ENCODE measurements around the gene RNF166. TPM values are rescaled to one million over a fixed set of nuclear protein-coding genes. Genes with fewer than 3 reads are reported as not detected.
A peak's percentile ranks its signal among the peaks of the same experiment; 100 is the strongest.

RNF166 gene
- total and polyA plus RNA-seq, 4 experiments from 2014 or later = 90.5 to 137 (median 111) TPM

DNA sequence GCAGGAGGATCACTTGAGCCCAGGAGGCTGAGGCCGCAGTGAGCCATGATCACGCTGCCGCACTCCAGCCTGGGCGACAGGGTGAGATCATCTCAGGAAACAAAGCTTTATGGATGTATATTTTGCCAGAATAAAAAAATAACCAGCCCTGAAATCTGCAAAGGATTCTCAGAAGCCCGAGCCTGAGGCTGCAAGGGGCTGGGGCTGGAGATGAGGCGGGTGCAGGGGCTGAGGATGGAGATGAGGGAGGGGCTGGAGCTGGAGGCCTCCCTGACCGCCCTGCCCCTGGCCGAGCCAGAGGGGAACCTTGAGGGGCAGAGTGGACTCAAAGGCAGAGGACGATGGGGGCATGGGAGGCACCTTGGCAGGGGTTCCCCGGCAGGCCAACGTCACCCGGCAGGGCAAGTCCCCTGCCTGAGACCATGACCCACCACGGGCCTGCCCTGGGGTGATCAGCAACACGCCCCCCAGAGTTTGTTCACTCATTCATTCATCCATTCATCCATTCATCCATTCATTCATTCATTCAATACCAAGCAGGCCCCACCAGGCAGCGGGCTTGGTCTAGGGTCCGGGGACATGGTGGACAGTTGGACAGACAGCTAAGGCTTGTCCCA, 46.3 kb upstream of the RNF166 start:
- no peaks in the 10 kb centered on the region for H3K9me3 Mint-ChIP-seq
- no peaks in the 10 kb centered on the region for H3K9me3 ChIP-seq (ENCODE audit: control insufficient read depth in 1 of 2, low read length in 2 of 2)
- peaks cover 0 to 9% of the 10 kb centered on the region in 2 donors for H3K36me3 Mint-ChIP-seq
- POLR2A ChIA-PET (ENCODE audit: partially characterized antibody) = interaction anchor here (1.2 to 4.0 kb wide), 3 partner anchors 29 to 50 kb away, joined by 3 to 22 read pairs (median 8); no protein-coding TSS in a partner anchor
- peaks cover 2 to 21% (median 7%) of the 10 kb centered on the region in 4 donors for H3K4me1 Mint-ChIP-seq
- DNase-seq = no peak
- no peaks in the 10 kb centered on the region for H3K27me3 Mint-ChIP-seq
- H3K27ac ChIP-seq (ENCODE audit: low read depth, low read length) = no peak overlapping the region
- no peak overlapping the region for H3K4me3 ChIP-seq (ENCODE audit: low read length in 2 of 2)
- peaks cover 6% of the 10 kb centered on the region for H3K36me3 ChIP-seq (ENCODE audit: insufficient read depth, low read length)
- peaks cover 8% of the 10 kb centered on the region for H3K4me1 ChIP-seq (ENCODE audit: insufficient read depth, low read length)
- CTCF ChIA-PET (ENCODE audit: partially characterized antibody) = interaction anchor here (1.2 kb wide), 2 partner anchors 9 to 105 kb away, joined by 3 read pairs; no protein-coding TSS in a partner anchor
- no peak overlapping the region for H3K4me3 Mint-ChIP-seq
- intact Hi-C loops (cut with micrococcal nuclease) = no loop called here
- H3K27me3 ChIP-seq (ENCODE audit: insufficient read depth, low read length) = no peaks in the 10 kb centered on the region
- no peak overlapping the region for H3K27ac Mint-ChIP-seq

DNA sequence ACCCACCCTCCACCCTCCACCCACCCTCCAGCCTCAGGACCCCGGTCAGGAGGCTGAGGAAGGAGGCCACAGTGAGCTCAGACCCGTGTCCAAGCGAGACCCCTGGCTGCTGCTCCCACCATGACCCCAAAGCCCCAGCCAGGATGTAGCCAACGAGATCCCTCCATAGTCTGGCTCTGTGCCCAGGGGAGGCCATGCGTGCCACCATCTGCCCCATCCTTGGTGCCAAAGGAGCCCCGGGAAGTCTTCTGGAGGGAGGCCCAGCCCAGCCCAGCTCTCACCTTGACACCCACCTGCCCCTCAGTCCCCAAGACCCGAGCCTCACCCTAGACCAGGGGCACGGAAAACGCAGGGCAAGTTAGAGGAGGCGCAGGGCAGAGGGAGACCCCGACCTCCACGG, 44.6 kb upstream of the RNF166 start:
- no peaks in the 10 kb centered on the region for H3K9me3 ChIP-seq (ENCODE audit: control insufficient read depth in 1 of 2, low read length in 2 of 2)
- no peak for DNase-seq
- no peaks in the 10 kb centered on the region for H3K27me3 ChIP-seq (ENCODE audit: insufficient read depth, low read length)
- Mint-ChIP-seq H3K4me1 (peaks cover 5 to 27% (median 14%) of the 10 kb centered on the region in 4 donors), H3K4me3 (no peak overlapping the region), H3K9me3 (no peaks in the 10 kb centered on the region), H3K27ac (no peak overlapping the region), H3K36me3 (peaks cover 0 to 11% of the 10 kb centered on the region in 2 donors), H3K27me3 (no peaks in the 10 kb centered on the region)
- H3K4me3 ChIP-seq (ENCODE audit: low read length in 2 of 2) = no peak overlapping the region
- intact Hi-C loops (cut with micrococcal nuclease) = no loop called here
- H3K27ac ChIP-seq (ENCODE audit: low read depth, low read length) = no peak overlapping the region
- peaks cover 6% of the 10 kb centered on the region for H3K36me3 ChIP-seq (ENCODE audit: insufficient read depth, low read length)
- ChIA-PET POLR2A (ENCODE audit: partially characterized antibody) (interaction anchor here (1.8 kb wide), 1 partner anchor 31 kb away, joined by 8 read pairs; no protein-coding TSS in a partner anchor), CTCF (ENCODE audit: partially characterized antibody) (interaction anchor here (0.6 to 1.3 kb wide), 2 partner anchors 14 to 87 kb away, joined by 3 read pairs; no protein-coding TSS in a partner anchor)
- peaks cover 13% of the 10 kb centered on the region for H3K4me1 ChIP-seq (ENCODE audit: insufficient read depth, low read length)

DNA sequence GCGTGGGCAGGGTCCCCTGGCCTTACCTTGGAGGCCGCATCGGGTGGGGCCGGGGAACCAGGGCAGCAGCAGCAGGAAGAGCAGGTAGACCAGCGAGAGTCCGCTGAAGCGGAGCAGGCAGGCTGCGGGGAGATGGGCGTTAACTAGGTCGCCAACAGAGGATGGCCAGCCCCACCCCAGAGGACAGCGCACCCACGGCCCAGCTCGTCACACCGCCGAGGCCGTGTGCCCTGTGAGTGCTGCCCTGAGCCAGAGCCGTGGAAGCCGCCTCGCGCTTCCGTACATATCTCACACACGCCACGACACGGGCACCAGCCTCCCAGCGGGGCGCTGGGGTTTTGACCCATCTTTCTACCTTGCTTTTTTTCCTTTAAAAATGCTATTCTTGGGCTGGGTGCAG, 43.1 kb upstream of the RNF166 start:
- peaks cover 0 to 10% of the 10 kb centered on the region in 2 donors for H3K36me3 Mint-ChIP-seq
- ChIA-PET CTCF (ENCODE audit: partially characterized antibody) (interaction anchor here (1.7 kb wide), 1 partner anchor 12 kb away, joined by 6 read pairs; no protein-coding TSS in a partner anchor), POLR2A (ENCODE audit: partially characterized antibody) (interaction anchor here (1.9 to 7.6 kb wide), 2 partner anchors 11 to 33 kb away, joined by 5 to 138 read pairs; partner anchors contain the start of gene PIEZO1)
- no peaks in the 10 kb centered on the region for H3K9me3 ChIP-seq (ENCODE audit: control insufficient read depth in 1 of 2, low read length in 2 of 2)
- H3K27me3 Mint-ChIP-seq = no peaks in the 10 kb centered on the region
- H3K27ac ChIP-seq (ENCODE audit: low read depth, low read length) = no peak overlapping the region
- no peaks in the 10 kb centered on the region for H3K9me3 Mint-ChIP-seq
- H3K4me3 ChIP-seq (ENCODE audit: low read length in 2 of 2) = no peak overlapping the region
- H3K4me3 Mint-ChIP-seq = no peak overlapping the region
- H3K27ac Mint-ChIP-seq = no peak overlapping the region
- H3K4me1 ChIP-seq (ENCODE audit: insufficient read depth, low read length) = peaks cover 22% of the 10 kb centered on the region
- peak in 1 of 5 donors; percentile 19 for DNase-seq
- peaks cover 6 to 33% (median 16%) of the 10 kb centered on the region in 4 donors for H3K4me1 Mint-ChIP-seq
- H3K27me3 ChIP-seq (ENCODE audit: insufficient read depth, low read length) = no peaks in the 10 kb centered on the region
- peaks cover 6% of the 10 kb centered on the region for H3K36me3 ChIP-seq (ENCODE audit: insufficient read depth, low read length)
- intact Hi-C loops (cut with micrococcal nuclease) = no loop called here

DNA sequence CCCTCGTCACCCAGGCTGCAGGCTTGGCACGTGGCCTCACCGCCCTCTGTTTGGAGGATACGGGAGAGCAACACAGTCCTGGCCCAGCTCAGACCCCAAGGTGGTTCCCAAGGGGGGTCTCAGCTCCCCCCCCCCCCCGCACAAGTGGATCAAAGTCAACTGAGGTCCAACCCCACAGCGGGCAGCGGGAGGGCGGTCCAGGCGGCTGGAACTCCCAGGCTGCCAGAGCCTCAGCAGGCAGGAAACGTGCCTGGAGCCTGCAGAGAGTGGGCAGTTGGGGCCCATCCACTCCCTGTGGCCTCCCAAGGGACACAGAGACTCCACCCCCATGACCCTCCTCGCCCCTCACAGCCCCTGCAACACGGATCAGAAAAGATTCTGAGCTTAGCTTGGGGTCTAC, 42.2 kb upstream of the RNF166 start:
- no peak for DNase-seq
- H3K9me3 Mint-ChIP-seq = no peaks in the 10 kb centered on the region
- Histone ChIP-seq H3K36me3 (ENCODE audit: insufficient read depth, low read length) (peaks cover 6% of the 10 kb centered on the region), H3K4me3 (ENCODE audit: low read length in 2 of 2) (no peak overlapping the region), H3K27me3 (ENCODE audit: insufficient read depth, low read length) (no peaks in the 10 kb centered on the region), H3K9me3 (ENCODE audit: control insufficient read depth in 1 of 2, low read length in 2 of 2) (no peaks in the 10 kb centered on the region), H3K4me1 (ENCODE audit: insufficient read depth, low read length) (peaks cover 32% of the 10 kb centered on the region), H3K27ac (ENCODE audit: low read depth, low read length) (no peak overlapping the region)
- ChIA-PET POLR2A (ENCODE audit: partially characterized antibody) (interaction anchor here (0.7 to 7.6 kb wide), 4 partner anchors 9 to 34 kb away, joined by 3 to 138 read pairs (median 4); partner anchors contain the start of gene PIEZO1), CTCF (ENCODE audit: partially characterized antibody) (interaction anchor here (1.7 to 7.1 kb wide), 4 partner anchors 11 to 110 kb away, joined by 6 to 137 read pairs (median 24); partner anchors contain the start of gene PIEZO1)
- H3K27me3 Mint-ChIP-seq = no peaks in the 10 kb centered on the region
- intact Hi-C loops (cut with micrococcal nuclease) = no loop called here
- peak overlapping the region in 1 of 7 donors; percentile 74 for H3K27ac Mint-ChIP-seq
- peak overlapping the region in 1 of 8 donors; percentile 45 for H3K4me3 Mint-ChIP-seq
- peaks cover 0 to 7% of the 10 kb centered on the region in 2 donors for H3K36me3 Mint-ChIP-seq
- H3K4me1 Mint-ChIP-seq = peaks cover 9 to 39% (median 21%) of the 10 kb centered on the region in 4 donors

DNA sequence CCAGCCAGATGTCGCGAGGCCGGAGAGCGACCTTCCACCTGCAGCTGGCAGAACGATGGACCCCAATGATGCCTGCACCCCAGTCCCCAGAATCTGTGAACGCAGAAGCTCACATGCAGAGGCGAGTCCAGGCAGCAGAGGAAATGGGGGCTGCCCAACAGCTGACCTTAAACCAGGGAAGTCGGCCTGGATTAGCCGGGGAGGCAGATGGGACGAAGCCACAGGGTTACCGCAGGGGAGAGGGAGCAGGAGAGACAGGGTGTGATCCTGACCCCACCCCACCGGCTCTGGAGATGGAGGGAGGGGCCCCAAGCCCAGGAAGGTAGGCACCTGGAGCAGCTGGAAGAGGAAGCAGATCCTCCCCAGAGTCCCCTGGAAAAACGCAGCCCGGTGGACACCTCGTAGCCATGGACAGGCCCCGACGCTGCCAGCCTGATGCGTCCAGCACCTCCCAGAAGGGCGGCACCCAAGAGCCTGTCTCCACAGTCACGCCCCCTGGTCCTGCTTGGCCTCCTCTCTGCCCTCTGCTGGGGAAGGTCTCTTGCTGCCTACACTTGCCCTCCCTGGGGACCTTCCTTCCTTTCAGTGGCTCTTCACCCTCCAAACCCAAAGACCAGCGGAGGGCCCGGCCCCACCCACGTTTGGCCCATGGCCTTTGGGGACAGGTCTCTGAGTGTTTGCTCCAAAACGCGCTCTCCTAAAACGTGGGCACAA, 41.5 kb upstream of the RNF166 start:
- H3K4me1 Mint-ChIP-seq = peaks cover 9 to 41% (median 22%) of the 10 kb centered on the region in 4 donors
- H3K9me3 ChIP-seq (ENCODE audit: control insufficient read depth in 1 of 2, low read length in 2 of 2) = no peaks in the 10 kb centered on the region
- intact Hi-C loops (cut with micrococcal nuclease) = no loop called here
- H3K27me3 Mint-ChIP-seq = no peaks in the 10 kb centered on the region
- POLR2A ChIA-PET (ENCODE audit: partially characterized antibody) = interaction anchor here (0.7 to 7.6 kb wide), 4 partner anchors 10 to 34 kb away, joined by 3 to 138 read pairs (median 11); partner anchors contain the start of gene PIEZO1
- no peak overlapping the region for H3K4me3 ChIP-seq (ENCODE audit: low read length in 2 of 2)
- H3K36me3 Mint-ChIP-seq = peaks cover 0 to 7% of the 10 kb centered on the region in 2 donors
- peaks cover 6% of the 10 kb centered on the region for H3K36me3 ChIP-seq (ENCODE audit: insufficient read depth, low read length)
- CTCF ChIA-PET (ENCODE audit: partially characterized antibody) = interaction anchor here (1.0 to 7.1 kb wide), 4 partner anchors 12 to 468 kb away, joined by 3 to 137 read pairs (median 24); partner anchors contain the start of gene PIEZO1
- H3K27ac ChIP-seq (ENCODE audit: low read depth, low read length) = no peak overlapping the region
- H3K4me3 Mint-ChIP-seq = peak overlapping the region in 1 of 8 donors; percentile 45
- DNase-seq = peak in 3 of 5 donors; percentile 26 to 48 (median 29)
- H3K27ac Mint-ChIP-seq = peak overlapping the region in 5 of 7 donors; percentile 18 to 74 (median 35)
- peaks cover 39% of the 10 kb centered on the region for H3K4me1 ChIP-seq (ENCODE audit: insufficient read depth, low read length)
- no peaks in the 10 kb centered on the region for H3K27me3 ChIP-seq (ENCODE audit: insufficient read depth, low read length)
- H3K9me3 Mint-ChIP-seq = no peaks in the 10 kb centered on the region

DNA sequence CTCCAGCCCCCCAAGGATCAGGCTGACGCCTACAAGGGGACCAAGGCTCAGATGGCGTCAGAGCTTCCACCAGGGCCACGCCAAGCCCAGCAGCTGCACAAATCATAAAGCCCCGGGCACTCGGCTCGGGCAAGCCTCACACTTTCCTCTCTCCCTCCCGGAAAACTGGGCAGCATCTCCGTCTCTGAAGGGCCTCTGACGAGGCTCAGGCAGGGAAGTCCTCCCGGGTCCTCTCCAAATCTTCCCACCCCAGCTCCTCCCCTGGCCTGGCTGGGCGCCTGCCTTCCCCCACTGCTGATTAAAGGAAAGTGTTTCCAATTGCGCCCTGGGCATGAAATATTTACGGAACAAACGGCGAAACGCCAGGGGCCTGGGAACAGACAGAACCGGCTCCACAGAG, 40.3 kb upstream of the RNF166 start:
- Mint-ChIP-seq H3K27ac (peak overlapping the region; percentile 4 to 90 (median 83)), H3K27me3 (no peaks in the 10 kb centered on the region), H3K36me3 (peaks cover 0 to 4% of the 10 kb centered on the region in 2 donors), H3K4me3 (peak overlapping the region in 3 of 8 donors; percentile 29 to 81 (median 35)), H3K4me1 (peaks cover 9 to 41% (median 22%) of the 10 kb centered on the region in 4 donors), H3K9me3 (no peaks in the 10 kb centered on the region)
- Histone ChIP-seq H3K4me3 (ENCODE audit: low read length in 2 of 2) (no peak overlapping the region), H3K36me3 (ENCODE audit: insufficient read depth, low read length) (peaks cover 8% of the 10 kb centered on the region), H3K9me3 (ENCODE audit: control insufficient read depth in 1 of 2, low read length in 2 of 2) (no peaks in the 10 kb centered on the region), H3K4me1 (ENCODE audit: insufficient read depth, low read length) (peaks cover 41% of the 10 kb centered on the region), H3K27ac (ENCODE audit: low read depth, low read length) (peak overlapping the region; percentile 58), H3K27me3 (ENCODE audit: insufficient read depth, low read length) (no peaks in the 10 kb centered on the region)
- POLR2A ChIA-PET (ENCODE audit: partially characterized antibody) = interaction anchor here (1.2 to 7.6 kb wide), 5 partner anchors 13 to 41 kb away, joined by 3 to 138 read pairs (median 8); partner anchors contain the start of genes PIEZO1 and RNF166
- CTCF ChIA-PET (ENCODE audit: partially characterized antibody) = interaction anchor here (1.0 to 7.1 kb wide), 6 partner anchors 9 to 470 kb away, joined by 3 to 137 read pairs (median 8); partner anchors contain the start of gene PIEZO1
- intact Hi-C loops (cut with micrococcal nuclease) = no loop called here
- DNase-seq = peak in 1 of 5 donors; percentile 19

Measured in CD4-positive, alpha-beta memory T cell (primary cell).